ENCODE data around the gene ADAM23. TPM values are rescaled to one million over a fixed set of nuclear protein-coding genes. Genes with fewer than 3 reads are reported as not detected.

The ADAM23 gene
- total and polyA plus RNA-seq, 8 donors = 0.85 to 3.9 (median 1.4) TPM; not detected in 1

- DNase-seq = no peak
- 77 to 90% (median 82%) methylated on average over 1 of the region's 1 CpG for WGBS, 5 donors
- intact Hi-C loops (cut with DNase I; ENCODE audit: low total_unique reads) = no loop called here
- H3K27me3 ChIP-seq = no peaks in the 10 kb centered on the region
- no peaks in the 10 kb centered on the region for H3K4me1 ChIP-seq
- H3K9me3 ChIP-seq = no peaks in the 10 kb centered on the region
- H3K36me3 ChIP-seq = no peaks in the 10 kb centered on the region
- H3K27ac ChIP-seq = no peak overlapping the region
- H3K4me3 ChIP-seq = no peak overlapping the region
- TF ChIP-seq EP300 (IDR thresholded peaks at IDR 0.05) (no peak), POLR2AphosphoS5 (IDR thresholded peaks at IDR 0.05) (no peak), POLR2A (IDR thresholded peaks at IDR 0.05) (no peak)
- TF ChIP-seq, protein P1, sequence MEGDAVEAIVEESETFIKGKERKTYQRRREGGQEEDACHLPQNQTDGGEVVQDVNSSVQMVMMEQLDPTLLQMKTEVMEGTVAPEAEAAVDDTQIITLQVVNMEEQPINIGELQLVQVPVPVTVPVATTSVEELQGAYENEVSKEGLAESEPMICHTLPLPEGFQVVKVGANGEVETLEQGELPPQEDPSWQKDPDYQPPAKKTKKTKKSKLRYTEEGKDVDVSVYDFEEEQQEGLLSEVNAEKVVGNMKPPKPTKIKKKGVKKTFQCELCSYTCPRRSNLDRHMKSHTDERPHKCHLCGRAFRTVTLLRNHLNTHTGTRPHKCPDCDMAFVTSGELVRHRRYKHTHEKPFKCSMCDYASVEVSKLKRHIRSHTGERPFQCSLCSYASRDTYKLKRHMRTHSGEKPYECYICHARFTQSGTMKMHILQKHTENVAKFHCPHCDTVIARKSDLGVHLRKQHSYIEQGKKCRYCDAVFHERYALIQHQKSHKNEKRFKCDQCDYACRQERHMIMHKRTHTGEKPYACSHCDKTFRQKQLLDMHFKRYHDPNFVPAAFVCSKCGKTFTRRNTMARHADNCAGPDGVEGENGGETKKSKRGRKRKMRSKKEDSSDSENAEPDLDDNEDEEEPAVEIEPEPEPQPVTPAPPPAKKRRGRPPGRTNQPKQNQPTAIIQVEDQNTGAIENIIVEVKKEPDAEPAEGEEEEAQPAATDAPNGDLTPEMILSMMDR (IDR thresholded peaks at IDR 0.05) = no peak
These were observed 90.6 kb downstream of the ADAM23 start for GRCh38 chr2:206533977-206534376.

GRCh38 chr2:206535260-206535986 lies 92.1 kb downstream of the ADAM23 start:
- H3K27ac ChIP-seq = no peak overlapping the region
- no peak overlapping the region for H3K4me3 ChIP-seq
- no peaks in the 10 kb centered on the region for H3K4me1 ChIP-seq
- no peaks in the 10 kb centered on the region for H3K9me3 ChIP-seq
- no peaks in the 10 kb centered on the region for H3K36me3 ChIP-seq
- intact Hi-C loops (cut with DNase I; ENCODE audit: low total_unique reads) = no loop called here
- DNase-seq = no peak
- TF ChIP-seq, protein P1 (IDR thresholded peaks at IDR 0.05) = no peak
- TF ChIP-seq EP300 (IDR thresholded peaks at IDR 0.05) (no peak), POLR2AphosphoS5 (IDR thresholded peaks at IDR 0.05) (no peak), POLR2A (IDR thresholded peaks at IDR 0.05) (no peak)
- H3K27me3 ChIP-seq = no peaks in the 10 kb centered on the region
- WGBS, 5 donors = 71 to 81% (median 75%) methylated on average over 4 of the region's 4 CpGs

DNA sequence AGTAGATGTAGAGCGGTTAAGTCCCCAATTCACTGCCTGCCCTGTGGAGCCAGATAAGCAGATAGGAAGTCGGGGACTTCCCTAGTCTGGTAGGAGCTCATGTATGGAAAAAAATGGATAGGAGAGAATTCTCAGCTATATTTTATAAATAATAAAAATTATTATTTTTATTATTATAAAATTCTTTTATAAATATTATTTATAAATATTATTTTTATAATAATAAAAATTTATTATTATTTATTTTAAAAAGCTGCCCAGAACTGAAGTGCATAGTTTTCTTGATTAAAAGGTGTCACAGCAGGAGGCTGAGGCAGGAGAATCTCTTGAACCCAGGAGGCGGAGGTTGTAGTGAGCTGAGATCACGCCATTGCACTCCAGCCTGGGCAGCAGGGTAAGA lies 97.4 kb downstream of the ADAM23 start:
- Histone ChIP-seq H3K9me3 (no peaks in the 10 kb centered on the region), H3K27ac (no peak overlapping the region), H3K4me3 (no peak overlapping the region), H3K27me3 (no peaks in the 10 kb centered on the region), H3K36me3 (no peaks in the 10 kb centered on the region), H3K4me1 (no peaks in the 10 kb centered on the region)
- DNase-seq = no peak
- 87 to 96% (median 92%) methylated on average over 4 of the region's 4 CpGs for WGBS, 5 donors
- TF ChIP-seq, protein P1 (IDR thresholded peaks at IDR 0.05) = no peak
- TF ChIP-seq POLR2AphosphoS5 (IDR thresholded peaks at IDR 0.05) = no peak
- TF ChIP-seq POLR2A (IDR thresholded peaks at IDR 0.05) = no peak
- no peak for TF ChIP-seq EP300 (IDR thresholded peaks at IDR 0.05)
- intact Hi-C loops (cut with DNase I; ENCODE audit: low total_unique reads) = no loop called here

DNA sequence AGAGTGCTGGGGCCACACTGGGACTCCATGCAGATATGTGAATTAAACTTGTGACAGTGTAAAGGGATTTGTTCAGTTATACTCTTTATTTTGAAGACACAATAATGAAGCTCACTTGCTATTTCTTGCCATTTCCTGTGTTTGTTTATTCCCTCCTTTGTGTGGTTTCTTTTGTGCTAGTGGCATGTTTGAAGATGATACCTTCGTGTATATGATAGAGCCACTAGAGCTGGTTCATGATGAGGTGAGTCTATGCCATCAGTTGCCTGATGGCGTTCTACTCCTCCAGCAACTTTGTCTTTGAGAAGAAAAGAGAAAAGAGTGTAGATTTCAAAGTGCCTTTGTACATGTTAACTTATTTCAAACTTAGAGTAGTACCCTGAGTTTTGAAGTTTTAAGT lies 99.7 kb downstream of the ADAM23 start:
- H3K27ac ChIP-seq = no peak overlapping the region
- WGBS, 5 donors = 43 to 77% (median 54%) methylated on average over 2 of the region's 2 CpGs
- H3K4me3 ChIP-seq = no peak overlapping the region
- TF ChIP-seq, protein P1 (IDR thresholded peaks at IDR 0.05) = no peak
- no peak for TF ChIP-seq EP300 (IDR thresholded peaks at IDR 0.05)
- TF ChIP-seq POLR2AphosphoS5 (IDR thresholded peaks at IDR 0.05) = no peak
- no peak for TF ChIP-seq POLR2A (IDR thresholded peaks at IDR 0.05)
- intact Hi-C loops (cut with DNase I; ENCODE audit: low total_unique reads) = no loop called here
- no peaks in the 10 kb centered on the region for H3K27me3 ChIP-seq
- no peak for DNase-seq
- no peaks in the 10 kb centered on the region for H3K9me3 ChIP-seq
- H3K36me3 ChIP-seq = no peaks in the 10 kb centered on the region
- H3K4me1 ChIP-seq = no peaks in the 10 kb centered on the region
